Activated naive CD4-positive, alpha-beta T cell treated with Interleukin-2 at 50 U/mL for 16 hours (primary cell): ENCODE data around the gene SLC25A1.

Source experiments
- DNase-seq: peaks from one replicate; pipeline ENCODE4 v3.0.0-alpha.2; 2020

The SLC25A1 gene

GRCh38 chr22:19134176-19134831, 44.2 kb downstream of the SLC25A1 start:
- DNase-seq: no peak

- DNase-seq: no peak
Measured at GRCh38 chr22:19133561-19133960, 45.0 kb downstream of the SLC25A1 start.

GRCh38 chr22:19132693-19133400, 45.7 kb downstream of the SLC25A1 start:
- no peak for DNase-seq

GRCh38 chr22:19132153-19132552, 46.4 kb downstream of the SLC25A1 start:
- DNase-seq: no peak

GRCh38 chr22:19131685-19132015, 46.9 kb downstream of the SLC25A1 start:
- DNase-seq: no peak

GRCh38 chr22:19130959-19131684, 47.4 kb downstream of the SLC25A1 start, which contains the start of gene TSSK2:
Gene TSSK2, plus strand, starts transcription at chr22:19131308. Its CDS starts 92 bp downstream, at chr22:19131400.
- no peak for DNase-seq

- DNase-seq: no peak
Measured at GRCh38 chr22:19129871-19130270, 48.7 kb downstream of the SLC25A1 start.

- no peak for DNase-seq
Measured at GRCh38 chr22:19128946-19129727, 49.4 kb downstream of the SLC25A1 start.

GRCh38 chr22:19128009-19128401, 50.5 kb downstream of the SLC25A1 start:
- DNase-seq: no peak

GRCh38 chr22:19127329-19128008, 51.1 kb downstream of the SLC25A1 start:
- DNase-seq: no peak

- no peak for DNase-seq
Measured at GRCh38 chr22:19126309-19127273, 51.9 kb downstream of the SLC25A1 start.
